CD4-positive, alpha-beta T cell treated with Interleukin-6 for 4 hours (primary cell): ENCODE measurements around the gene IVD.
A peak's percentile ranks its signal among the peaks of the same experiment; 100 is the strongest.

Experiments
- DNase-seq: peaks from one replicate; pipeline ENCODE4 v3.0.0-alpha.2; 2020; ENCODE audit warnings: mixed read lengths

Gene IVD

DNA sequence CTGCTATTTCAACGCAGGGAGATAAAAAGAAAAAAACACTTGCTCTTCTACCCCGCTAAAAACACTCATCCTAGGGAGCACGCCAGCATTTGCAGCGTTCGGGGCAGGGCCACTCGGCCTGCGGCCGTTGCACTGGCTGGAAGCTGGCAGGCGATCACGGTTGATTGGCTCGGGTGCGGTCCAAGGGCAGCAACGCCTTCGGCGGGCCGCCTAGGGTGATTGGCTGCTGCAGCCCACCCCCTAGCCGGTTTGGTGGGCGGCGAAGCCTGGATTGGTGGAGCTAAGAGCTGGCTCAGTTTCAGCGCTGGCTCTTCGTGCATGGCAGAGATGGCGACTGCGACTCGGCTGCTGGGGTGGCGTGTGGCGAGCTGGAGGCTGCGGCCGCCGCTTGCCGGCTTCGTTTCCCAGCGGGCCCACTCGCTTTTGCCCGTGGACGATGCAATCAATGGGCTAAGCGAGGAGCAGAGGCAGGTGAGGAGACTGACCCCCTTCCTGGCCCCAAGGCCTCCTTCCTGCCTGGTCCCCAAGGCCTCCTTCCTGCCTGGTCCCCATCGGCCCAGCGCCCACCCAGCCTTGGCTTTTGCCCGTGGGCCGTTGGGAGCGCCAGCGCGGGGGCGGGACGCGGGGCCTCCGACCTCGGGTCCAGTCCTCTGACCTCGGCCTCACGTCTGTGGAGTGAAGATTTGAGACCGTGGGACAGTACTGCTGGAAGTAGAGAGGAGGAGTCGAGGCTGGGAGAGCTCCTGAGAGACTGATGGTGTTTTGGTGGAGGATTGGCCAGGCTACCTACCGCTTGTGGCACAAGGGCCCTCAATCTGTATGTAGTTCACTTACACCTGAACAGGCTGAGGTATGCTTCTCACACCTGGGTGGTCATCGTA lies at the start of gene IVD:
TSS of gene IVD (plus strand) at position 295 of the 881 bp plus-strand sequence. CDS start at position 328, 33 bp downstream.
- DNase-seq, result peak; percentile 89

- DNase-seq, result no peak
Measured at GRCh38 chr15:40355976-40356585, 49.5 kb upstream of the IVD start.

GRCh38 chr15:40357246-40357645 lies 48.3 kb upstream of the IVD start:
- DNase-seq, result no peak

GRCh38 chr15:40357723-40358470 lies 47.7 kb upstream of the IVD start, which contains the start of gene DISP2:
TSS of gene DISP2 (plus strand) at chr15:40358219. CDS start at chr15:40358322, 103 bp downstream.
- DNase-seq, result peak; percentile 92

- peak; percentile 54 for DNase-seq
Measured at GRCh38 chr15:40358471-40359353, 46.9 kb upstream of the IVD start.

- DNase-seq, result no peak
Measured at GRCh38 chr15:40360015-40360414, 45.6 kb upstream of the IVD start.

- no peak for DNase-seq
Measured at GRCh38 chr15:40361640-40362039, 44.0 kb upstream of the IVD start.

DNA sequence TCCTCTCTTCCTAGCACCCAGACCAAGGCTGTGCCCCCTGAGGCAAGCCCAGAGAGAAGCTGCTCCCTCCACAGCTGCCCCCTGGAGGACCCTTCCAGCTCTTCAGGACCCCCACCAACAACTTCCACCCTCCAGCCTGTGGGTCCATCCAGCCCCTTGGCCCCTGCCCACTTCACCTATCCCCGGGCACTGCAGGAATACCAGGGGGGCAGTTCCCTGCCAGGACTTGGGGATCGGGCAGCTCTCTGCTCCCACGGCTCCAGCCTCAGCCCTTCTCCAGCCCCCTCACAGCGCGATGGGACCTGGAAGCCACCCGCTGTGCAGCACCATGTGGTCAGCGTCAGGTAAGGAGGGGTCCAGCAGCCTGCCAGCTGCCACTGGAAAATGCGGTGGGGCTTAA lies 42.0 kb upstream of the IVD start:
- no peak for DNase-seq

GRCh38 chr15:40364251-40364650 lies 41.3 kb upstream of the IVD start:
- no peak for DNase-seq

DNA sequence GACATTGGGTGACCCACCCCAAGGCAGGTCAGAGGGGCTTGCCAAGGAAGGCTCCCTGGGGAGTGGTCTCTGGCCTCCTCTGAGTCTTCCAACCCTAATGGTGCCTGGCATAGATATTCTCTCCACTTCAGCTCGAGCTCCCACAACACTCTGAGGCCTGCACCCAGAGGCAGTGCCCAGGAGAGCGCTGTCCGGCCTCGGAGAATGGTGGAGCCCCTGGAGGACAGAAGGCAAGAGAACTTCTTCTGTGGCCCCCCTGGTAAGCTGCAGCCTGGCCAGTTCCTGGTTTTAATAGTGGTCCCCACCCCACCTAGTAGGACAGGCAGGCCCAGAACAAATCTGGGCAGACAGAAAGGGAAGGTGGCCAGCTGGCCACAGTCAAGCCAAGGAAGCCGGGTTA lies 40.6 kb upstream of the IVD start:
- DNase-seq, result no peak

DNA sequence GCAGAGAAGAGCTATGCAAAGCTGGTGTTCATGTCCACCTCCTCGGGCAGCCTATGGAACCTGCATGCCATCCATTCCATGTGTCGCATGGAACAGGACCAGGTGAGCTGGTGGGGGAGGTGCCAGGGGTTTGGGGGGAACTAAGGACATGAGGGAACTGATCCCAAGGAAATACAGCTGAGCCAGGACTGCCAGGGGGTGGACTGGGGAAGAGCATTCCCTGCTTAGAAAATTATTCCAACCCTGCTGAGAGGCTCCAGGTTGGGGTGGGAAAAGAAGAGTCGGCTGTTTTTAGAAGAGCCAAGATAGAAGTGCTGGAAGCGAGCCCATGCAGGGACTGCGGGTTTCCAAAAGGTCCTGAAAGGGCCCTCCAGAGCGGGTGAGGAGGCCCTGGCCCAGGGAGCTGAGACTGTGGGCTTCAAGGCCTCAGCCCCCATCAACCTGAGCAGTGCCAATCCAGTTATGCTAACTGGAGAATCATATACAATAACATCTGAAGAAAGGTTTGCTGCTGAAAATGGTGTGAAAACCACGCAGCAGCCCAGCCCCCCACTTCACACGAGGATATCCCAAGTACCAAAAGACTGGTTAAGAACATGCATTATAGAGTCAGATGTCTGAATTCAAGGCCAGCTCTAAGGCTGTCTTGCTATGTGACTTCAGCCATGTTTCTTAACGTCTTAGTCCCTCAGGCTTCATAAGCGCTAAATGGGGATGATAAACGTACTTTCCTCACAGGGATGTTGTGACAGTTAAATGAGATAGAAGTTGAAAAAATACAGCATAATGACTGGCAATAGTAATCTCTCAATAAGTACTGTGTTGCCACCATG lies 39.8 kb upstream of the IVD start:
- DNase-seq, result no peak

DNA sequence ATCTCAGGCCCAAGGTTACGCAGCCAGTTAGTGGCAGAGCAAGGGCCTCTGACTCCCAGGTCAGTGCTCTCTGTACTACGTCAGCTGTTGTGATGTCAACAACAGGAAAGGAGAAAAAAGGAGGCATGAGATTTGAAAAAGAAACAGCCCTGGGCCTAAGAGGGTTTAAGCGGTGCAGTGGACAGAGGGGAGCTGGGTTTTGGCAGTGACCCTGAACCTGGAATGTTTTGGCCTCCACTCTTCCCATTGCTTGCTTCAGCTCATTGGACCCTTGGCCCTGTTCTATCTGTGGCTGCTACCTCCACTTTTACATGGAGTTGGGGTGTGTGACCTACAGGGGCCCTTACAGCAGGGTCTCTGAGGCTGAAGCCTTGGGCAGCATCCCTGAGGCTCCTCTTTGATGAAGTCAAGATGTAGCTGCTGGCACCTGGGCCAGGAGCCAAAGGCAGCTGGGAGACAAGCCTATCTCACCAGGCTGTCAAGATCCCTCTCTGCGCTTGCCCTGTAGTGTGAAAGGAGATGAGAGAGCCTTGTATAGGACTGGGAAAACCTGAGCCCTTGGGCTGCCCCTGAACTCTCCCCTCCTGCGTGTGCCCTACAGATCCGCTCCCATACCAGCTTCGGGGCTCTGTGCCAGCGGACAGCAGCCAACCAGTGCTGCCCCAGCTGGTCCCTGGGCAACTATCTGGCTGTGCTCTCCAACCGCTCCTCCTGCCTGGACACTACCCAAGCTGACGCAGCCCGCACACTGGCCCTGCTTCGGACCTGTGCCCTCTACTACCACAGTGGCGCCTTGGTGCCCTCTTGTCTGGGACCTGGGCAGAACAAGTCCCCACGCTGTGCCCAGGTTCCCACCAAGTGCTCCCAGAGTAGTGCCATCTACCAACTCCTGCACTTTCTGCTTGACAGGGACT lies 38.9 kb upstream of the IVD start:
- no peak for DNase-seq

DNA sequence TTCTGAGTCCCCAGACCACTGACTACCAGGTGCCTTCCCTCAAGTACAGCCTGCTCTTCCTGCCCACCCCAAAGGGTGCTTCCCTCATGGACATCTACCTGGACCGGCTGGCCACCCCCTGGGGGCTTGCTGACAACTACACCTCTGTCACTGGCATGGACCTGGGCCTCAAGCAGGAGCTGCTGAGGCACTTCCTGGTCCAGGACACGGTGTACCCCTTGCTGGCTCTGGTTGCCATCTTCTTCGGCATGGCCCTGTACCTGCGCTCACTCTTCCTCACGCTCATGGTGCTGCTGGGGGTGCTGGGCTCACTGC lies 38.3 kb upstream of the IVD start:
- no peak for DNase-seq

- peak; percentile 89 for DNase-seq
Measured at GRCh38 chr15:40367686-40368611, 37.6 kb upstream of the IVD start.

DNA sequence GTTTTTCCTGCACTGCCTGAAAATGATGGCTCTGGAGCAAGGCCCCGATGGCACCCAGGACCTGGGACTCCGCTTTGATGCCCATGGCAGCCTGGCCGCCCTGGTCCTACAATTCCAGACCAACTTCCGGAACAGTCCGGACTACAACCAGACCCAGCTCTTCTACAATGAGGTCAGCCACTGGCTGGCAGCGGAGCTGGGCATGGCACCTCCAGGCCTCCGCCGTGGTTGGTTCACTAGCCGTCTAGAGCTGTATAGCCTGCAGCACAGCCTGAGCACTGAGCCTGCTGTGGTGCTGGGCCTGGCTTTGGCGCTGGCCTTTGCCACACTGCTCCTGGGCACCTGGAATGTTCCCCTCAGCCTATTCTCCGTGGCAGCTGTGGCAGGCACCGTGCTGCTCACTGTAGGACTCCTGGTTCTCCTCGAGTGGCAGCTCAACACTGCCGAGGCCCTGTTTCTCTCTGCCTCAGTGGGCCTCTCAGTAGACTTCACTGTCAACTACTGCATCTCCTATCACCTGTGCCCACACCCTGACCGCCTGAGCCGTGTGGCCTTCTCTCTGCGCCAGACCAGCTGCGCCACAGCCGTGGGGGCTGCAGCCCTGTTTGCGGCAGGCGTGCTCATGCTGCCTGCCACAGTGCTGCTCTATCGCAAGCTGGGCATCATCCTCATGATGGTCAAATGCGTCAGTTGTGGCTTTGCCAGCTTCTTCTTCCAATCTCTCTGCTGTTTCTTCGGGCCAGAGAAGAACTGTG lies 36.7 kb upstream of the IVD start:
- no peak for DNase-seq

- DNase-seq, result no peak
Measured at GRCh38 chr15:40369474-40369869, 36.1 kb upstream of the IVD start.

- no peak for DNase-seq
Measured at GRCh38 chr15:40369971-40370370, 35.6 kb upstream of the IVD start.

GRCh38 chr15:40372981-40373380 lies 32.6 kb upstream of the IVD start:
- DNase-seq, result no peak

DNA sequence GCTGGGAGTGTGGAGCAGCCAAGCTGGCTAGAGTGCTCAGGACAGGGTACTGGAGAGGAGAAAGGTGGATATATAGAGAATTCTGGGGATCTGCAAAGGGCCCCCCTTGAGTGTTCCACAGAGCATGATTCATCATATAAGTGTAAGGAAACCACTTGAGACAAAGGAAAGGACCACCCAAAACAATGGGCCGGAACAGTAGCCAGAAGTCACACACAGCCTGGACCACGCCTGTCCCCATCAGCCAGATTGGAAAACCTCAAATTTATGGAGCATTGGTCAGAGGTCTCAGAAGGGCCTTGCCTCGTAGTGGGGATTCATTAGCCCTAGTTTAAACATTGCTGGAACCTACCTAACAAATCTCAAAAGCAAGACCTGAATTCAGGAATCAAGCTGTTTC lies 28.0 kb upstream of the IVD start:
- DNase-seq, result no peak
